Superior temporal gyrus (tissue), 1 donor: ENCODE data around the gene H3-3A.
A peak's percentile ranks its signal among the peaks of the same experiment; 100 is the strongest.

Experiments used
- DNase-seq: peaks from one replicate; pipeline ENCODE4 v3.0.0-alpha.2; 2016; ENCODE audit errors: extremely low spot score

The H3-3A gene

DNA sequence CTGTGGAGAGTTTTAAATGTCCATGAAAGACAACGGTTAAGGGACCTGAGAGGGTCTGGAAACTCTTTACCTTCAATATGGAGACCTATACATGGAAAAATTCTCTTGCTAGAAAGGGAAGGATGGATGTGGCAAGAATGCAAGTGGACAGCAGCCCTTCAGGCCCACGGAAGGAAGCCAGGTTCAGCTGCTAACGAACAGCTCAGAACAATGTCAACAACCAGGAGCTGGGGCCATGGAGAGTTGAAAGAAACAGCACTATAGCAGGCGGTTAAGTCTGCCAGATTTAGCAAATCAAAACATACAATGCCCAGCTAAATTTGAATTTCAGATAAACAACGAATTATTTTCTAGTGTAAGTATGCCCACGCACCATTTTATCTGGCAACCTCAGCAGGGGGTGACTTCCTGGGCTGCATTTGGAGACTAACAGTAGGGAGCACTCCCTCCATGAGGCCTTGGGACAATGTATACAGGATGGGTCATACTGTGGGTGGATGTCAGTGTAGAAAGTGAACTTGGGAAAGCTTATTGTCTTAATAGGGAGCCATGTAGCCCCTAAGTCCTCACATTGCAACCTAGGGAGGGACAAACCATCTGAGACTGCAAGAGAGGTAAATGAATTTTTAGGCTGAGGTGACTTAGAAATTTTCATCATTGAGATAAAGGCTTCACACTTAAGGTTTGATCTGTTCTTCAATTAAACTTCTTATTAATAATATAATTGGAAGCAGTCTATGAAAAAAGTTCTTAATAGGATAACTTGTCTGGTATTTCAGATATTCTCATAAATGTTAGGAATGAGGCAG is 7.8 kb upstream of the H3-3A start:
- no peak for DNase-seq

DNA sequence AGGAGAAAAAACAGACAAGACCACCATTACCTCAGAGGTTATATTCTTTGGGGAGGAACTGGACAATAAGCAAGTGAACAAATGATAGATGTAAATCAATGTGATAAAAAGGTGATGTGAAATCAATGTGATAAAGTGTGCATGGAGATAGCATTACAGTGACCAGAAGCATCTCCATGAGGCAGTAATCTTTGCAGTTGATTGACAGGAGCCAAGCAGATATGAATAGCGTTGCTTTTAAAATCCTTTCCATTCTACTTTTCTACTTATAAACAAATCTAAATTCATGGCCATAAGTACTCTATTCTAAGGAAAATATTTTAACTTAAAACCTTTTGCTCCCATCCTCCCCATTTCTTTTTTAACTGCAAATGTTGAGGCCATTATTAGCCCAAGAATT is 2.8 kb upstream of the H3-3A start:
- DNase-seq = no peak

DNA sequence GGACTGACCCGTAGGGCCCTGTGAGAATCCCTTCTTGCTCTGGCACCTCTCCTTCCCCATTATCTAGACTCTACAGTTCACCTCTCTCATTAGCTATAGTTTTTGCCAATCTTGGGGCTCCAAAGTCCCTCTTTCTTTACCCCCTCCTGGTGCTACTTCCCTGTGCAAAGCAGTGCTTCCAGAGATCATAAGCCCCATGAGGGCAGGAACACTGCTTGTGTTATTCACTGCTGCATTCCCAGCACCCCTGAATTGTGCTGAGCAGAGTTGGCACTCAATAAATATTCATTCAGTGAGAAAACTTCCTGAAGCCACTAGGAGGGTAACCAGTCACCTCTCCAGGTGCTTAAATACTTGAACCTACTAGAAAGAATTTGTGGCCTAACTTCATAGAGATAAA is 2.1 kb upstream of the H3-3A start:
- no peak for DNase-seq

DNA sequence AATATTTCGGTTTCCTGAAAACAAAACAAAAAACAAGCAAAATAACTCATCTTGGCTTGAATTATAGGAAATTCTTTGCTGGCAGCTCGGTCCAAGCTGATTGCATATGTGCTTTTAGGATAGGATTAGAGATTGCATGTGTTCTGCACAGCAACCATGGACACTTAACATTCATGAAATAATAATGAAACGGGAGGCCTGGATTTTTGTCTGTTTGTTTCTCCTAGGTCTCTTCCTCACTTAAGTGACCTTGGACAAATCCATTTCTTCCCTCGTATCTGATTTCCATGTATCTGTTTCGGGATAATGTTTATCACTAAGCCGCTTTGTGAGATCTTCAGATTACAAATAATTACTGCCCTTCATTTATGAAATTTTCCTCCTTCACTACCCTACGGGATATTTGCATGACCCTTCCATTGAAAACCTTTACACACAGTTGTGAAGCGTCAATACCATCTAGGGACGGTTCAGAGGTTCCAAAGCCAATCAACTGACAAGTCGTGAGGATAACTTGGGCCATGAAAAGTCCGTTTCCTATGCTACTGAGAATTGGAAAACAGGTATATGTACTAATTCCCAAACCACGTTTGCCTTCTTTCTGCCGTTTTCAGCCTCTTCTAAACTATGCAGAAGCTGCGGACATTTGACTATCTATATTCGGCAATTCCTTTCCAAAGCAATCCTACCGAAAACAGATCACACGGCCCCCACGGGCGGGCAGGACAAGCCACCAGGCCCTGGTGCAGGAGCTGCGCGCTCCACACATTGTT is 1.3 kb upstream of the H3-3A start:
- DNase-seq = peak; percentile 72

DNA sequence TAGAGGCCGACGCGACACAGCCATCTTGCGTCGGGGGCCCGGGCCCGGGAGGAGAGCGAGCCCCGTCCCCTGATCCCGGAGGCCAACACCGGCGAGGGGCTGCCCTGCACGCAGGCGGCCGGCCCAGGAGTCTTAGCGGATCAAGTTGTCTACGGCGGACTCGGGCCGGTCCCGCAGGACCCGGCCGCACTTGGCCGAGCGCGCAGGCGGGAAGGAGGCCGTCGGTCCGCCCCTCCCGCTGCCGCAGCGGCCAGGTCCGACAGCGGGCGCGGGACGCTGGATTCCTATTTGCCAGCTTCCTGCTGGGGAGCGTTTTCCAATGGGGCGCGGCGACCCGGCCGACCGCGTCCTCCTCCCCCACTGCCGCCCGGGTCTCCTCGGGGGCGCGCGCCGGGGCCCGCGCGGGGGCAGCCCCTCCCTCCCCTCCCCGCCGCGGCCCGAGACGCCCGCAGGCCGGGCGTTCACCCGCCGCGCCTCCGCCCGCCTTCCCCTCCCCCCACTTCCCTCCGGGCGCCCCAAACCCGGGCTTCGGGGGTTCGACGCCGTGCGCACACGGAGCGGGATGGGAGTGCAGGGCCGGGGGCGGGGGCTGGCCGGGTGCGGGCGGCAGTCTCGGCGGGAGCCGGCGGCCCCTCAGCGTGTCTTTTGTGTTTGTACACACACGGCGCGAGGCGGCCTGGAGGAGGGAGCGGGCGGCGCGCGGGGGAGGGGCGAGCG is 517 bp upstream of the H3-3A start:
- DNase-seq = peak; percentile 77

DNA sequence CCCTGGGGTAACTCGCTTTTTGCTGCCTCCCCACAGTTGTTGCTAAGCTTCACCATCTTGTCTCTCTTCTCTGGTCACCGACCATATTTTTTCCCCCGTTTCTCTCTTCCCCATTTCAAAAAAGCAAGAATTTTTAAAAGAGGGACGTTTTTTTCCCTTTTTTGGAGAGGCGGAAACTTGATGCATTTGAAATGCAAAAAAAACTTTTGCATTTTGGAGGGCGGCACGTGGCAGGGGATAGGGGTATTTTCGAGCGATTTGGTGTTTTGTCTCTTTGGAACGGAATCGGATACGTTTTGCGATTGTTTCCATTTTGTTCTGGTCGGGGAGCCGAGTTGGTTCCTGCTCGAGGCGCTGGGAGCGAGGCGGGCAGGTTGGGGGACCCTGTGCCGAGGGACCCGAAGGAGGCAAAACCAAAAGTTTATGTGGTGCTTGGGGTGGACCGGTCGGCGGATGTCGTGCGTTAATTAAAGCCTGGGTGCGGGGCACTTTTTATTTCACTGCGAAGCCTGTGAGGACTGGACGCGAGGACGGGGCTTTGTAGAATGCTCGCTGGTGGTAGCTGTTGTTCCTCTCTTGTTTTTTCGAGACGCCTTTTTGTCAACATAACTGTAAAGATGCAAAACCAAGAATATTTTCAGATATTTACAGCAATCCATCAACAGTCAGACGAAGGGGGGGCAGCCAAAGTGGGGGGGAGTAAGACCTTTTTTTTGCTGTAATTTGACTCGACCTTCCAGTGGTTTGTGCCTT is 884 bp downstream of the H3-3A start:
- DNase-seq = peak; percentile 70

DNA sequence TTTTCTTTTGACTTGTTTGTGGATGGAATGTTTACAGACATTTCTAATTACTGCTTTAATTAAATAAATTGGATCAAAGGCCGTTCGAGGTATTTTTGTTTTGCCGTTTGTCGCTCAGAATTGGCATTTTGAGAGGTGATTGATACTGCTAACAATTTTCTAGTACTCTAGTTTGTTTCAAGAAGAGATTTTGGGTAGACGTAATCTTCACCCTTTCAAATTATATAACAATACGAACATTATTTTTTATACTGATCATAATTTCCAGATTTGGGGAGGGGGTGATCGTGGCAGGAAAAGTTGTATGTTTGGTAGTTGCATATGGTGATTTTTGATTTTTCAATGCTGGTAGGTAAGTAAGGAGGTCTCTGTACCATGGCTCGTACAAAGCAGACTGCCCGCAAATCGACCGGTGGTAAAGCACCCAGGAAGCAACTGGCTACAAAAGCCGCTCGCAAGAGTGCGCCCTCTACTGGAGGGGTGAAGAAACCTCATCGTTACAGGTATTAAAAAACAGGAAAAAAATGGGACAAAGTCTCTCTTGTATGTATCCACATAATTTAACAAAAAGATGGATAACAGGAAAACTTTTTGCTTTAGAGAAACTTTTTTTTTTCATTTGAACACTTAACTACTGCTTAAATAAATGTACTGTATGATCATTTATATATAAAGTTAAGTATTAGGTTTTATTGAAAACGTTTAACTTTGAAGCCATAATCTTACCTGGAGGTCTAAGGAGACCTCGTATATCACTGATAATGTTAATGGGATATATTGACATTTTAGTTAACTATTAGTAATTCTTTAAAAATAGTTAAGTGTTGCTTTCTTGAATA is 1.7 kb downstream of the H3-3A start:
- DNase-seq = peak; percentile 43

DNA sequence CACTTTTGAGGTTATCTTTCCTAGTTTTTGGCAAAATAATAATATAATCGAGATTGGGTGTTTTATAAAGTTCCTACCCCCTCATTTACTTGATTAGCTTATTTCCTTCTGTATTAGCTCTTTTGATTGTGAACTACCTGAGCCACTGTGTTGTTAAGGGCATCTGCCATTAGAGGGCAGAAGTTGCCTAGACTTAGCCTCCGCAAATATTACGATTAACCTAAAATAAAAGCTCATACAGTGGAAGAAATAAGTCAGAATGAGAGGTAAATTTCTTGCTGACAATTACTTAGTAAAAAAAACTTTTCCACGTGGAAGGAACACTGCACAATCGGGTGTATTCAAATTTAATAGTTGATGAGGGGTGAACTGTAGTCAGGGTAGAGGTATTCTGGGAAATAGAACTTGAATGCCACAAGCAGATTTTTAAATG is 2.3 kb downstream of the H3-3A start:
- peak; percentile 83 for DNase-seq

DNA sequence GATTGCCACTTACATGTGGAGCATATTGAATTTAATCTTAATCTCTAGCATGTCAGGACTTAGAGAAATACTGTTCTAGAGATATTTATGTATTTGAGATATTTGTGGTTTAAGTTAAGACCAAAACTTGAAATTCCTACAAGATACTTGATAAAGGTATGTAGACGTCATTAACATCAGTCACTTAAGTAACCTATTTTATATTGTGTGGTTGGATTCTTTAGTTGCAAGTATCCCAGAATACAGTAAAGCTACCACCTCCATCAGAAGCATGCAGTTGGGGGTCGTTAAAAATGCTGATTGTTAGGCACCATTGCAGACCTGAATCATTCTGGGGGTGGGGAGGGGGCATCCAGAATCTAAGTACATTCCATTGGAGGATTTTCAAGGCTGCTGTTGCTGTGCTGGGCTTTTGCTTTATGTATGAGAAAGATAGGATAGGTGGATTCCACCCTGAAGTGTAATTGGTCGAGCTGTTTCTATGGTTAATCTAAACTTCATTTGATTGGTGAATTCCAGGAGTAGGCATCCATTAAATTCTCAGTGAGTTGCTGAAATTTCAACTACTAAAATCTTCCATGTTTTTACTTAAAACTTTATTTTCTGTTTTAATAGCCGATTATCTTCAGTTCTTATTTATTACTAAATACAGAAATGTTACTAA is 4.0 kb downstream of the H3-3A start:
- DNase-seq = no peak

DNA sequence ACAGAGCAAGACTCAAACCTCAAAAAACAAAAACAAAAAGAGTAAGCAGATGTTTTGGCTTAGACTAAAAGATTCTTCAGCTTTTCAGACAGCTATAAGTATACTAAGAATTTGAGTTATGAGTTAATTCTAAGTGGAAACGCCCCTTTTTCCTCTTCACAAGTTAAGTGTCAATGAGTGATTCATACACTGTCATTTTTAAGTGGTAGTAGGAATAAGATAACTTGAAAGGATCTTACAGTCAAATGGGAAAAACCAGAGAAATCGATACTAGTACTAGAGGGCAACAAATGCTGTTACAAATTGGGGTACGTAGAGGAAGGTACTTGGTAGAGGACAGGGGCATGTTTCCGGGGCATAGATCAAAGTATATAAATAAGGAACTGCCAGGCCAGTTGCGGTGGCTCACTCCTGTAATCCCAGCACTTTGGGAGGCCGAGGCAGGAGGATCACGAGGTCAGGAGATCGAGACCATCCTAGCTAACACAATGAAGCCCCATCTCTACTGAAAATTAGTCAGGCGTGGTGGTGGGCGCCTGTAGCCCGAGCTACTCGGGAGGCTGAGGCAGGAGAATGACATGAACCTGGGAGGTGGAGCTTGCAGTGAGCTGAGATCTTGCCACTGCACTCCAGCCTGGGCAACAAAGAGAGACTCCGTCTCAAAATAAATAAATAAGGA is 7.4 kb downstream of the H3-3A start:
- DNase-seq = no peak

DNA sequence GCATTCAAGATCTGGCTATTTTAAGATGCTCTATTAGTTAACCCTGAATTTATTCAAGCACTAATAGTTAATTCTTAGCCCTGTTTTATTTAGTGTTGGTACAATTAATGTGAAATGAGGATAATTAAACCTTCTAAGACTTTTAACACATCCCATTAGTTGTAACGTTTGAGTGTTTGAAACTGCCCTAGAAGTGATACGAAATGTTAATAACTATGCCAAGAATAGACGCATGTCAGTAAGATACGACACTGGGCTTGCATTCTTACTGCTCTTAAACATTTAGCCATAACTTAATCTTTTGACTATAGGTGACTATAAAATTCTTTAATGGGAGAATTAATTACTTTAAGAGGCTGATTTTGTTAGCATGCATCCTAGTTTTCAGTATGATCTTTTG is 9.8 kb downstream of the H3-3A start:
- DNase-seq = no peak

DNA sequence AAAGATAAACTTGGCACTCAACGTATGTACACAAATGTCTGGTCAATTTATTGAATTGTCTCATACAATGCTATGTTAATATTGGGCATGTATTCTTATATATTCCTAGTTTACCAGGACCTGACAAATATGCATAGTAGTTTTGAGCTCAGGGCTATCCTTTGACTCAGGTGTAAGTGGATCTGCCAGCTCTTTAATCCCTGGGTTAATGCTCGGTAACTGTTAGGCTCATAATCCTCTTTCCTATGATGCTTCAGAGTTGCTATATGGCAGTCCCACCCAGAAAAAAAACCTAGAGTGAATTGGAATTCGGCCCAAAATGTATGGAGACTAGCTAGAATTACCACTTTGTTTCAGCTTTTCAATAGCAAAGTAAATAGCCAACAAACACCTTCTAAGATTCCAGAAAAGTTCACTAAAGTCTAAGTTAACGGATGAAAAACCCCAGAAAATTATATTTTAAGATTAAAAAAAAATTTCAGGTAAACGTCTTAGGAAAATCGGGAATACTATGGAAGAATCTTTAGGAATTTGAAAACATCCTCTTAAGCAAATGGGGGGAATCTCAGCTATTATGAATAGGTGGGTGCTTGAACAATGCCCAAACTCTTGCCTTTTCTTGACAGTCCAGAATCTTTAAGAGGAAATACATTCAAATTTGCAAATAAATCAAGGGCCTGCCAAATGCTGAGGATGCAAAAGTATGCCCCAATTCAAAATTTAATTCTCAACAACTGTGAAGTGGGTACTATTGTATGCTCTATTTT is 10.9 kb downstream of the H3-3A start:
- no peak for DNase-seq

DNA sequence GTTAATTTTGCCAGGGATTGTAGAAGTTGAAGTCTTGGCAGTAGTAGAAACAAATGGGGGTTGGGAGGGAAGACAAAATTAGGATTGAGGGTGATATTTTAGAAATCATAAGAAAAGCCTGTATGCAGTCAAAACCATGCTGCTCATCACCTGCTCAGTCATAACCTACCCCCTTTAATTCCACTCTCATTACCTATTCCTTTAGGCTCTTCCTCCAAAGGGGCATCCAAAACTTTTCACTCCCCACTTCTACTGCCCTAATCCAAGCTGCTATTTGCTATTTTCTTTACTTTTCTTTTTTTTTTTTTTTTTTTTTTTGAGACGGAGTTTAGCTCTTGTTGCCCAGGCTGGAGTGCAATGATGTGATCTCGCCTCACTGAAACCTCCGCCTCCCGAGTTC is 11.5 kb downstream of the H3-3A start:
- DNase-seq = no peak

DNA sequence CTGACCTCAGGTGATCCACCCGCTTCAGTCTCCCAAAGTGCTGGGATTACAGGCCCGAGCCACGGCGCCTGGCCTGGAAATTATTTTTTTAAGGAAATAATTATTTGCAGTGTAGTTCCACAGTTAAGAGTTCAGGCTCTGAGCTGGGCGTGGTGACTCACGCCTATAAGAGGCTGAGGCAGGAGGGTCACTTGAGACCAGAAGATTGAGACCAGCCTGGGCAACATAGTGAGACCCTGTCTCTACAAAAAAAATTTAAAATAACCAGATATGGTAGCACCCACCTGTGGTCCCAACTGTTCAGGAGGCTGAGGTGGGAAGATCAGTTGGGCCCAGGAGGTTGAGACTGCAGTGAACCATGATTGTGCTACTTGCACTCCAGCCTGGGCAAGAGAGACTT is 13.9 kb downstream of the H3-3A start:
- DNase-seq = no peak

DNA sequence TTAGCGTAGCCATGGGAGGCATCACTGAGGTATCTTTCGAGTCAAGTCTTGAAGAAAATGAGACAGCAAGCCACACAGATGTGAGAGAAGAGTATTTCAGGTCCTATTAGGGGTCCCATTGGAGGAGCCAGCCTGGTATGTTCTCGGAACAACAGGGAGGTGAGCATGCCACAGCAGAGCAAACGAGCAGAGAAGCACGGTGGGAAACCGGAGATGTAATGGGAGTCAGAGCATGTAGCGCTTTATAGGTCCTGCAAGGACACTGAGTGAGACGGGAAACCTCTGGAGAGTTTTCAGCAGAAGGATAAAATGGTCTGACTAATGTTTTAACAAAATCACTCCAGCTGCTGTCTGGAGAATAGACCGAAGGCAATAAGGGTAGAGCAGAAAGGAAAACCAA is 15.9 kb downstream of the H3-3A start:
- no peak for DNase-seq

DNA sequence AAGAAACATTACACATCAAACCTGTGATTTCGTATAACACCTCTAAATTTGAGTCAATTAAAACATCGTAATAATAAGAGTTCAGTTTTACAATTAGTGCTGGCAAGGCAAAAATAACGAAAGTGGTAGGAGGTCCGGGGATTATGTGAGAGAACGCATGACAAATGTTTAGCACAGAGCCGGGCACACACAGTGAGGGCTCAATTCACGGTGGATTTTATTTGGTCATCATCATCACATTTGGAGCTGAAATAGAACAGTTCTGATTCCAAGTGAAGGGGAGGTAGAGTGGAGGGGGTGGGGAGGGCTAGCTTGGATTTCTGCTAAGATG is 20.0 kb downstream of the H3-3A start:
- no peak for DNase-seq

DNA sequence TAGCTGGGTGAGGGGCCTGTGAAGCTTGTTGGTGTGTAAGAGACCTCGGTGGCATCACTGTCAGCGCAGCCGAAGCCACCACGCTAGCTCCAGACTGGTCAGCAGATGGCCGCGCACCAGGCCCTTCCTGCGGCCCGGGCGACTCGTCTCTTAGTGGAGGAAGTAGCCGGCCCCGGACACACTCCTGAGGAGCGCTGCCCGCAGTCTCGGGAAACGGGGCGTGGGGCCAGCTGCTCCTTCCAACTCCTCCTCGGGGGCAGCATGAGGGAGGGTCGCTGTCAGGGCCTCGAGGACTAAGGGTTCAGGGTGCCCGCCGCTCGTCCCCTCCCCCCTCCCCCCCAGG is 20.4 kb downstream of the H3-3A start:
- peak; percentile 28 for DNase-seq

DNA sequence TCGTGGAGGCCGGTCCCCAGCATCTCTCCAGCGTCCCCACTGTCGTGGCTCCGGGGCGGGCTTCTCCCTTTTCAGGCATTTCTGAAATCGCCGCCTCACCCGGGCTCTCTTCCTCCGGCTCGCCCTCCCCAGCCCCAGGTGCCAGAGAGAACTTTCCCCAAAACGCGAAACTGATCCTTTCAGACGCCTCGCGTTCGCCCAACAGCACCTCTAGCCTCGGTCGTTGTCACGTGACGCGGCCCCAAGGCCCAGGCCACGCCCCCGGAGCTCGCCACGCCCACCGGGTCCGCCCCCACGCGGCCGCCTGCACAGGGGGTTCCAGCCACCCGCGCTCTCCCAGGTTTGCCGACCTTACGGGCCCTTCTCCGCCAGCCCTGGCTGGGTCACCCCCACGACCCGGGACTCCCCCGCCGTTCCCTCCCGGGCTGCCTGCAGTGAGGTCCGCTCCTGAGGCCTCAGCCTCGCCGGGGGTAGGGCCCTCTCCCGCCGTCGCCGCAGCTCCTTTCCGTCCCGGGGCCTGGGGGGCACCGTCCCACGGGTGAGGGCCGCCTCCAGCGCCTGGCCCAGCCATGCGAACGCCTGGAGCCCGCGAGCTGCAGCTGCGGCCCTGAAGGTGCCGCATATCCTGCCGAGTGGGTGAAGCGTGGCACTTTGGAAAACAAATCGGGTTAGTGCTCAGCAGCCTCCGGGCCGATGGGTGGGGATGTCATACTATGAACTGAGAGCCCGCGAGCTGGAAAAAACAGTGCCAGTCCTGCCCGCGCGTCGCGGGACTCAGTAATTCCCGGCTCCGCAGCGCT is 21.0 kb downstream of the H3-3A start:
- peak; percentile 87 for DNase-seq
